ENCODE data around the gene DGKD.

DNA sequence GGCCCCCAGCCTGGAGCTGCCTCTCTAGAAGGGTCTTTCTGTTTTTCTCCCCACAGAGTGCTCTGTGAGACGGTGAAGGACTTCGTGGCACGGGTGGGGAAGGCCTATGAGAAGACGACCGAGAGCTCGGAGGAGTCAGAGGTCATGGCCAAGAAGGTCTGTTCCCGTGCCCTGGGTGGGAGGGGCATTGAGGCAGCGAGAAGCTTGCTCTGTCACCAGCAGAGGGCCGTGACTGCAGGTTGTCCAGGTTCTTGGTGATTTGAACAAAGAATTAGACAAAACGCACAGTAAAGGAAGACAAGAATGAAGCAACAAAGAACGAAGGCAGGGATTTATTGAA, 93.9 kb downstream of the DGKD start:
- TF ChIP-seq TAF1 (IDR thresholded peaks at IDR 0.05; ENCODE audit: low read depth, low read length) (no peak), SPI1 (IDR thresholded peaks at IDR 0.05; ENCODE audit: low read depth, low read length) (no peak), POLR2A (IDR thresholded peaks at IDR 0.05; ENCODE audit: low read depth, low read length) (no peak), POLR2AphosphoS5 (IDR thresholded peaks at IDR 0.05; ENCODE audit: low read depth, low read length) (no peak)

All from GM12891 (cell line).